Endothelial cell (in vitro differentiated cells): ENCODE results near the gene CRLF1. TPM values are rescaled to one million over a fixed set of nuclear protein-coding genes. Genes with fewer than 3 reads are reported as not detected.

Experiments used
- DNase-seq: peaks from one replicate; pipeline ENCODE4 v3.0.0; 2021; ENCODE audit warnings: low spot score
- H3K27ac Mint-ChIP-seq: one replicate; pipeline ENCODE4 v1.8.0; 2021; ENCODE audit warnings: mixed read lengths, inconsistent platforms; ENCODE audit not compliant: unreplicated experiment
- H3K27me3 Mint-ChIP-seq: one replicate; pipeline ENCODE4 v1.8.0; 2021; ENCODE audit warnings: mild to moderate bottlenecking, moderate library complexity, mixed read lengths, inconsistent platforms; ENCODE audit not compliant: unreplicated experiment
- H3K36me3 Mint-ChIP-seq: one replicate; pipeline ENCODE4 v1.8.0; 2021; ENCODE audit warnings: mild to moderate bottlenecking, low read depth, mixed read lengths, inconsistent platforms; ENCODE audit not compliant: unreplicated experiment
- H3K4me1 Mint-ChIP-seq: one replicate; pipeline ENCODE4 v1.8.0; 2021; ENCODE audit warnings: mild to moderate bottlenecking, mixed read lengths, inconsistent platforms; ENCODE audit not compliant: unreplicated experiment
- H3K4me3 Mint-ChIP-seq: one replicate; pipeline ENCODE4 v1.8.0; 2021; ENCODE audit warnings: mild to moderate bottlenecking, mixed read lengths, inconsistent platforms; ENCODE audit not compliant: unreplicated experiment
- H3K9me3 Mint-ChIP-seq: one replicate; pipeline ENCODE4 v1.8.0; 2021; ENCODE audit warnings: mixed read lengths, inconsistent platforms; ENCODE audit not compliant: unreplicated experiment
- total RNA-seq: library from RNA; stranded (reverse); fragmentation: NEBNext Ultra II Directional; extraction: Animal tissue kit (Norgen Biotek cat#: 25700); gene quantifications from one replicate; pipeline ENCODE4 v1.2.1, GENCODE V29; 2021; ENCODE audit not compliant: unreplicated experiment
- TF ChIP-seq, protein P1 (sequence below): fragments of 200-600 bp; sonication (generic); IDR thresholded peaks from one replicate; pipeline ENCODE4 v1.5.0; 2021; ENCODE audit warnings: antibody characterized with exemption; ENCODE audit not compliant: unreplicated experiment

CRLF1 gene
- total RNA-seq, 1 donor from 2014 or later, result 0.74 TPM

DNA sequence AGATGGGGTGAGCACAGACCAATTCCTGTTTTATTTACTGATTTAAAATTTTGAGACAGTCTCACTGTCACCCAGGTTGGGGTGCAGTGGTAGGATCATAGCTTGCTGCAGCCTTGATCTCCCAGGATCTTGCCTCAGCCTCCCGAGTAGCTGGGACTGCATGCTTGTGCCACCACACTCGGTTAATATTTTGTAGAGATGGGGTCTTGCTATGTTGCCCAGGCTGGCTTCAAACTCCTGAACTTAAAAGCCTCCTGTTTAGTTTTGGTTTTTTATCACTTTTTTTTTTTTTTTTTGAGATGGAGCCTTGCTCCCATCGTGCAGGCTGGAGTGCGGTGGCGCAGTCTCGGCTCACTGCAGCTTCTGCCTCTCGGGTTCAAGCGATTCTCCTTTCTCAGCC is 30.2 kb downstream of the CRLF1 start:
- H3K36me3 Mint-ChIP-seq, result peaks cover 19% of the 10 kb centered on the region
- no peak for DNase-seq
- H3K4me3 Mint-ChIP-seq, result peak overlapping the region; percentile 37
- no peak overlapping the region for H3K27ac Mint-ChIP-seq
- TF ChIP-seq, protein P1, sequence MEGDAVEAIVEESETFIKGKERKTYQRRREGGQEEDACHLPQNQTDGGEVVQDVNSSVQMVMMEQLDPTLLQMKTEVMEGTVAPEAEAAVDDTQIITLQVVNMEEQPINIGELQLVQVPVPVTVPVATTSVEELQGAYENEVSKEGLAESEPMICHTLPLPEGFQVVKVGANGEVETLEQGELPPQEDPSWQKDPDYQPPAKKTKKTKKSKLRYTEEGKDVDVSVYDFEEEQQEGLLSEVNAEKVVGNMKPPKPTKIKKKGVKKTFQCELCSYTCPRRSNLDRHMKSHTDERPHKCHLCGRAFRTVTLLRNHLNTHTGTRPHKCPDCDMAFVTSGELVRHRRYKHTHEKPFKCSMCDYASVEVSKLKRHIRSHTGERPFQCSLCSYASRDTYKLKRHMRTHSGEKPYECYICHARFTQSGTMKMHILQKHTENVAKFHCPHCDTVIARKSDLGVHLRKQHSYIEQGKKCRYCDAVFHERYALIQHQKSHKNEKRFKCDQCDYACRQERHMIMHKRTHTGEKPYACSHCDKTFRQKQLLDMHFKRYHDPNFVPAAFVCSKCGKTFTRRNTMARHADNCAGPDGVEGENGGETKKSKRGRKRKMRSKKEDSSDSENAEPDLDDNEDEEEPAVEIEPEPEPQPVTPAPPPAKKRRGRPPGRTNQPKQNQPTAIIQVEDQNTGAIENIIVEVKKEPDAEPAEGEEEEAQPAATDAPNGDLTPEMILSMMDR, result no peak
- peaks cover 6% of the 10 kb centered on the region for H3K27me3 Mint-ChIP-seq
- no peaks in the 10 kb centered on the region for H3K9me3 Mint-ChIP-seq
- H3K4me1 Mint-ChIP-seq, result peaks cover 9% of the 10 kb centered on the region

DNA sequence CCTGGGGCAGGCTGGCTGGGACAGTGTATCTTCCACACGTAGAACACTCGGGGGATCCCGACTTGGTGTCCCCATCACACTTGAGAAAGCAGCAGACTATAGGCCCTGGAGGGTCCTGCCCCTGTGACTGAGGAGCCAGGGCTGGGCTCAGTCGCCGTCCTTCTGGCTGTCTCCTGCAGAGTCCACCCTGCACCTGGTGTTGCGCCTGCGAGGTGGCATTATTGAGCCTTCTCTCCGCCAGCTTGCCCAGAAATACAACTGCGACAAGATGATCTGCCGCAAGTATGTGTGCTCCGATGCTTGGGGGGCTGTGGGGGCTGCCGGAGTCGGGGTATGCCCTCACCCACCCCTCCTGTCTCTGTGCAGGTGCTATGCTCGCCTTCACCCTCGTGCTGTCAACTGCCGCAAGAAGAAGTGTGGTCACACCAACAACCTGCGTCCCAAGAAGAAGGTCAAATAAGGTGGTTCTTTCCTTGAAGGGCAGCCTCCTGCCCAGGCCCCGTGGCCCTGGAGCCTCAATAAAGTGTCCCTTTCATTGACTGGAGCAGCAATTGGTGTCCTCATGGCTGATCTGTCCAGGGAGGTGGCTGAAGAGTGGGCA is 31.8 kb downstream of the CRLF1 start:
- no peak for DNase-seq
- H3K4me3 Mint-ChIP-seq, result peak overlapping the region; percentile 72
- H3K36me3 Mint-ChIP-seq, result peaks cover 19% of the 10 kb centered on the region
- TF ChIP-seq, protein P1, result no peak
- H3K27ac Mint-ChIP-seq, result no peak overlapping the region
- H3K9me3 Mint-ChIP-seq, result no peaks in the 10 kb centered on the region
- H3K4me1 Mint-ChIP-seq, result peaks cover 9% of the 10 kb centered on the region
- peaks cover 6% of the 10 kb centered on the region for H3K27me3 Mint-ChIP-seq

DNA sequence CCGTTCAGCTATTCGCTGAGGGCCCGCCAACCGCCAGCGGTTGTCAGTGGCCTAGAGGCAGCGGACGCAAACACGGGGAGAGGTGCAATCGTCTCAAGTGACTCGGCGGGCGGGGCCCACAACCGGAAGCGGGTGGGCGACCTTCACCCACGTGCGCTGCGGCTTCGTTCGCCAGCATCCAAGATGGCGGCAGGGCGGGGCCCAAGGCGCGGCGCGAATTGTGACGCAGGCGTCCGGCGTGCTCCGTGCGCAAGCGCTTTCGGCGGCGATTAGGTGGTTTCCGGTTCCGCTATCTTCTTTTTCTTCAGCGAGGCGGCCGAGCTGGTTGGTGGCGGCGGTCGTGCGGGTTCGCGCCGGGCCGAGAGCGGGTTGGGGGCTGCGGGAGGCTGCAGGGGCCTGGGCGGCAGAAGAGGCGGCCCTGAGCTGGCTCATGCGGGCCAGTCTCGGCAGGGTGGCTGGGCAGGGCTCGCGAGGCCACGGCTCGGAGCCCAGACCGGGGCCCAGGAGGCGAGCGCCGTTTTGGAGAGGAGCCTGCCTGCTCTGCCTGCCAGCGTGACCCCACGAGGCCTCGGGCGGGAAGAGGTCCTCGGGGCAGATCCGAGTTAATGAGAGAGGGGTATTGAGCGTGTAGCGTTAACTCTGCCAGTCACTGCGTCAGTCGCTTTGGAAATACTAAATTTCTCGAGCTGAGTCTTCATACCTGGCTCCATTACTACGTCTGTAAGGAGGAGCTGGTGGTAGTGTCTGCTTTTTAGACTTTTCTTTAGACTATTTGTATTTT is 34.8 kb downstream of the CRLF1 start, which contains the start of gene UBA52:
Gene UBA52, plus strand, starts transcription at position 294 of the 781 bp plus-strand sequence. CDS start 1,444 bp downstream, outside the sequence.
- peaks cover 11% of the 10 kb centered on the region for H3K27me3 Mint-ChIP-seq
- H3K36me3 Mint-ChIP-seq, result peaks cover 42% of the 10 kb centered on the region
- H3K4me1 Mint-ChIP-seq, result peaks cover 9% of the 10 kb centered on the region
- peak within 1 kb of the TSS; percentile 92 for H3K4me3 Mint-ChIP-seq
- peak within 1 kb of the TSS; percentile 83 for H3K27ac Mint-ChIP-seq
- DNase-seq, result peak; percentile 98
- TF ChIP-seq, protein P1, result no peak
- no peaks in the 10 kb centered on the region for H3K9me3 Mint-ChIP-seq

DNA sequence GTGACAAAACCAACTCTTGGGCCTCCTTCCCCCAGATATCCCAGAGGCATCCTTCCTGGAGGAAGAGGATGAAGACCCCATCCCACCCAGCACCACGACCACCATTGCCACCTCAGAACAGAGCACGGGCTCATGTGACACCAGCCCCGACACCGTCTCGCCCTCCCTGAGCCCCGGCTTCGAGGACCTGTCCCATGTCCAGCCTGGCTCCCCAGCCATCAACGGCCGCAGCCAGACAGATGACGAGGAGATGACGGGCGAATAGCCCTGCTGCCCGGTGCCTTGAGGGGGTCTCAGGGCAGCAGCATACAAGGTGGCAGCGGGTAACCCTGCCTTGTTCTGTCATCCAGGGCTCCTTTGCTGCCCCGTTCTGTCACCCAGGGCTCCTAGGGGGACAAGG is 38.2 kb downstream of the CRLF1 start:
- Mint-ChIP-seq H3K27ac (no peak overlapping the region), H3K27me3 (peaks cover 11% of the 10 kb centered on the region), H3K36me3 (peaks cover 39% of the 10 kb centered on the region), H3K4me3 (no peak overlapping the region), H3K4me1 (peaks cover 9% of the 10 kb centered on the region), H3K9me3 (no peaks in the 10 kb centered on the region)
- DNase-seq, result no peak
- TF ChIP-seq, protein P1, result no peak

DNA sequence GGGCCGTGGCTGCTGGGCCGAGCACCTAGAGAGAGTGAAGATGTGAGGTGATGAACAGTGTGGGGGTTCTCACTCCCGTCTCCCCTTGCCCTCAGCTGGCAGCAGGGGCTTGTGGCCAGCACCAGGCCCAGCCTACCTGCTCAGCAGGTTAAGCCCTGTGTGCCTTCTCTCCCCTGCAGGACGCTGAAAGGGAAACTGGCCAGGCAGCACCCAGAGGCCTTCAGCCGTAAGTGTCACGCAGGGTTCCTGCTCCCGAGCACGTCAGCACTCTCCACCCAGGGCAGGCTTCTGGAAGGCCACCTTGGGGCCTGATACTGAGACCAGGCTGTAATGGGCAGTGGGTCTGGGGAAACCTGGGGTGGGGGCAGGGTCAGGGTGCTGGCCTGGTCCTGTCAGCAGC is 39.6 kb downstream of the CRLF1 start:
- TF ChIP-seq, protein P1, result no peak
- H3K27me3 Mint-ChIP-seq, result peaks cover 5% of the 10 kb centered on the region
- H3K36me3 Mint-ChIP-seq, result peaks cover 32% of the 10 kb centered on the region
- no peak for DNase-seq
- H3K4me1 Mint-ChIP-seq, result no peaks in the 10 kb centered on the region
- no peak overlapping the region for H3K27ac Mint-ChIP-seq
- H3K9me3 Mint-ChIP-seq, result no peaks in the 10 kb centered on the region
- no peak overlapping the region for H3K4me3 Mint-ChIP-seq
